Endothelial cell of umbilical vein (primary cell): ENCODE results near the gene TKFC. TPM values are rescaled to one million over a fixed set of nuclear protein-coding genes. Genes with fewer than 3 reads are reported as not detected.

Experiments used
- BruUV-seq: library from RNA; stranded (reverse); fragments of 400-500 nt; replicated peaks from 2 replicates; lab custom pipeline; 2021; lab: Mats Ljungman, UMichigan
- CTCF ChIA-PET: fragments of 300-600, 350-600 bp; sonication (Branson Sonifier 250); formaldehyde crosslinking; loops from one replicate; lab custom pipeline; 2021; ENCODE audit warnings: antibody characterized with exemption, inconsistent platforms; lab: Charles Lee
- POLR2A ChIA-PET: fragments of 300-600, 350-600 bp; sonication (Branson Sonifier 250); formaldehyde crosslinking; loops from one replicate; lab custom pipeline; 2021; ENCODE audit warnings: antibody characterized with exemption, inconsistent platforms; lab: Charles Lee
- DNase-seq: peaks from one replicate; pipeline ENCODE4 v3.0.0-alpha.2; 2011; ENCODE audit warnings: low read depth, low spot score
- FAIRE-seq: peaks from 2 replicates; lab custom pipeline; 2011; peaks lifted over from hg19 to GRCh38; lab: Jason Lieb, UNC
- H2AFZ ChIP-seq: 2 replicates; pipeline ENCODE4 v1.6.0; 2012; ENCODE audit warnings: low read depth, low read length, control low read depth, inconsistent platforms
- H3K27ac ChIP-seq: 2 replicates; pipeline ENCODE4 v1.5.1; 2011; ENCODE audit warnings: low read depth, mild to moderate bottlenecking, control low read depth, low read length, moderate library complexity; ENCODE audit not compliant: insufficient read depth
- H3K27me3 ChIP-seq, 2 experiments: 2 replicates each; pipeline versions ENCODE4 v1.6.0 to v1.6.1; 2011; ENCODE audit warnings: low read length in 2 of 2, mixed read lengths in 1 of 2; ENCODE audit not compliant: control insufficient read depth in 2 of 2, insufficient read depth in 2 of 2
- H3K36me3 ChIP-seq, 2 experiments: 2 replicates in 1 of 2; 3 replicates in 1 of 2; pipeline ENCODE4 v1.5.1; 2011; ENCODE audit warnings: low read length in 2 of 2, mild to moderate bottlenecking in 1 of 2, moderate library complexity in 1 of 2; ENCODE audit not compliant: control insufficient read depth in 2 of 2, insufficient read depth in 2 of 2; ENCODE audit errors: extremely low read depth in 1 of 2
- H3K4me1 ChIP-seq: 3 replicates; pipeline ENCODE4 v1.5.1; 2011; ENCODE audit warnings: mild to moderate bottlenecking, low read length; ENCODE audit not compliant: control insufficient read depth, insufficient read depth; ENCODE audit errors: extremely low read depth
- H3K4me2 ChIP-seq: 2 replicates; pipeline ENCODE4 v1.6.1; 2011; ENCODE audit warnings: low read length, control low read depth, mixed read lengths; ENCODE audit not compliant: insufficient read depth
- H3K4me3 ChIP-seq, 3 experiments: fragments of 200-600 bp in 1 of 3; sonication (generic), shearing (Covaris generic) in 1 of 3; replicated peaks in 1 of 3; 2 replicates each; pipeline ENCODE4 v1.5.1; 2011 to 2016; ENCODE audit warnings: control low read depth in 3 of 3, low read length in 3 of 3, mild to moderate bottlenecking in 2 of 3, inconsistent platforms in 1 of 3, low read depth in 1 of 3, moderate library complexity in 1 of 3; ENCODE audit not compliant: insufficient read depth in 1 of 3
- H3K79me2 ChIP-seq: 2 replicates; pipeline ENCODE4 v1.6.0; 2012; ENCODE audit warnings: low read length, inconsistent platforms; ENCODE audit not compliant: control insufficient read depth, insufficient read depth
- H3K9ac ChIP-seq: replicated peaks from 2 replicates; pipeline ENCODE3; 2011; ENCODE audit warnings: low read length, control low read depth; ENCODE audit not compliant: insufficient read depth; ENCODE audit errors: extremely low read depth
- H3K9me1 ChIP-seq: replicated peaks from 3 replicates; pipeline ENCODE4 v1.6.0; 2011; ENCODE audit warnings: mild to moderate bottlenecking, low read length; ENCODE audit not compliant: control insufficient read depth, insufficient read depth; ENCODE audit errors: extremely low read depth
- H3K9me3 ChIP-seq: replicated peaks from 2 replicates; pipeline ENCODE4 v1.5.1; 2012; ENCODE audit warnings: low read length, inconsistent platforms; ENCODE audit not compliant: control insufficient read depth, insufficient read depth
- H4K20me1 ChIP-seq: replicated peaks from 2 replicates; pipeline ENCODE3; 2011; ENCODE audit warnings: mild to moderate bottlenecking, low read length; ENCODE audit not compliant: control insufficient read depth, insufficient read depth; ENCODE audit errors: extremely low read depth
- CTCF ChIP-seq, 2 donors: IDR thresholded peaks; 1 replicate in 1 of 2; 2 replicates in 1 of 2; pipeline ENCODE4 v1.5.1; 2011; ENCODE audit warnings: low read length in 2 of 2, mild to moderate bottlenecking in 2 of 2, moderate library complexity in 2 of 2, control low read depth in 1 of 2, inconsistent platforms in 1 of 2, low read depth in 1 of 2; ENCODE audit not compliant: insufficient read depth in 1 of 2; ENCODE audit errors: extremely low read depth in 1 of 2
- POLR2AphosphoS5 ChIP-seq: IDR thresholded peaks from 2 replicates; pipeline ENCODE4 v1.6.1; 2012; ENCODE audit warnings: low read depth, mild to moderate bottlenecking, control low read depth, low read length, moderate library complexity; ENCODE audit not compliant: insufficient read depth
- dilution Hi-C: fragments of 300-500 bp; cut with MboI; formaldehyde crosslinking; loops from one replicate; pipeline ENCODE4 v1.15.0; 2019; ENCODE audit warnings: low sequenced_read_pairs; ENCODE audit not compliant: extremely low pct_ligation_motif_present
- intact Hi-C: fragments of 100-400 bp; cut with micrococcal nuclease; formaldehyde crosslinking; loops from one replicate; pipeline ENCODE4 v1.10.0; 2022
- polyA plus RNA-seq, 4 experiments: library from polyadenylated mRNA; depleted of rRNA in 3 of 4; stranded (reverse) in 3 of 4; unstranded in 1 of 4; fragments of >200 nt; gene quantifications; 2 replicates each; pipeline versions ENCODE4 v1.2.1 to v1.2.3, GENCODE V29; 2011 to 2012; ENCODE audit warnings: missing spikeins in 1 of 4
- total RNA-seq: library from RNA; stranded (reverse); gene quantifications from 2 replicates; pipeline ENCODE4 v1.2.3, GENCODE V29; 2021

Gene TKFC
- total and polyA plus RNA-seq, 2 donors (not counting 3 experiments of a cell fraction or from before 2014, with no cell fraction given) = 30.8 to 31.7 TPM

GRCh38 chr11:61392981-61393595 lies 60.1 kb downstream of the TKFC start:
- dilution Hi-C loops = no loop called here
- no peaks in the 10 kb centered on the region for H3K27me3 ChIP-seq
- intact Hi-C loops = loop anchor here (1.0 to 2.0 kb wide), 2 partner anchors 17 to 56 kb away; no protein-coding TSS in a partner anchor
- peak overlapping the region; percentile 71 to 77 (median 71) for H3K4me3 ChIP-seq
- peaks cover 0 to 8% of the 10 kb centered on the region in 2 experiments for H3K36me3 ChIP-seq
- no peaks in the 10 kb centered on the region for H3K9me1 ChIP-seq
- POLR2A ChIA-PET = interaction anchor here (0.6 to 1.0 kb wide), 3 partner anchors 32 to 45 kb away, joined by 3 to 9 read pairs (median 3); partner anchors contain the start of gene CYB561A3
- TF ChIP-seq POLR2AphosphoS5 (no peak), CTCF (IDR thresholded peaks at IDR 0.05; ENCODE audit: extremely low read depth in 1 of 2, insufficient read depth in 1 of 2, low read depth in 1 of 2, low read length in 2 of 2) (peak; percentile 8 to 16)
- no peaks in the 10 kb centered on the region for H4K20me1 ChIP-seq
- CTCF ChIA-PET = interaction anchor here (0.8 to 3.9 kb wide), 16 partner anchors 8 to 139 kb away, joined by 3 to 24 read pairs (median 6); partner anchors contain the start of genes CYB561A3, DDB1, TKFC and TMEM138
- peaks cover 11% of the 10 kb centered on the region for H3K4me1 ChIP-seq
- H3K9ac ChIP-seq = peak overlapping the region; percentile 75
- H2AFZ ChIP-seq = peak overlapping the region; percentile 96
- H3K27ac ChIP-seq = no peak overlapping the region
- DNase-seq = peak; percentile 36
- BruUV-seq = no TSS peak
- no peaks in the 10 kb centered on the region for H3K79me2 ChIP-seq
- no peaks in the 10 kb centered on the region for H3K9me3 ChIP-seq
- peak; percentile 46 for FAIRE-seq
- H3K4me2 ChIP-seq = peak overlapping the region; percentile 77

Other genes with a start within 250 kb of the TKFC start
- not detected in 2 replicates for gene CD5, start 230.7 kb upstream of the TKFC start, total RNA-seq
- not detected in 2 replicates for gene CD5, start 230.7 kb upstream of the TKFC start, polyA plus RNA-seq
- gene VPS37C, start 171.8 kb upstream of the TKFC start, total RNA-seq = 23.4 and 24.2 TPM in 2 replicates
- 17.7 TPM in 2 replicates for gene VPS37C, start 171.8 kb upstream of the TKFC start, polyA plus RNA-seq
- not detected in 2 replicates for gene PGA3, start 129.7 kb upstream of the TKFC start, total RNA-seq
- gene PGA3, start 129.7 kb upstream of the TKFC start, polyA plus RNA-seq = not detected in 2 replicates
- not detected in 2 replicates for gene PGA4, start 110.9 kb upstream of the TKFC start, total RNA-seq
- gene PGA4, start 110.9 kb upstream of the TKFC start, polyA plus RNA-seq = 0.15 TPM in 1 of 2 replicates, not detected in the other
- not detected in 2 replicates for gene PGA5, start 92.1 kb upstream of the TKFC start, total RNA-seq
- gene PGA5, start 92.1 kb upstream of the TKFC start, polyA plus RNA-seq = not detected in 2 replicates
- gene VWCE, start 37.9 kb upstream of the TKFC start, total RNA-seq = 14.4 and 14.8 TPM in 2 replicates
- gene VWCE, start 37.9 kb upstream of the TKFC start, polyA plus RNA-seq = 6.5 and 7.8 TPM in 2 replicates
- 229 TPM in 2 replicates for gene DDB1, start 123 bp upstream of the TKFC start, total RNA-seq
- gene DDB1, start 123 bp upstream of the TKFC start, polyA plus RNA-seq = 196 and 230 TPM in 2 replicates
- gene CYB561A3, start 28.7 kb downstream of the TKFC start, total RNA-seq = 41.6 and 44.0 TPM in 2 replicates
- 102 and 103 TPM in 2 replicates for gene CYB561A3, start 28.7 kb downstream of the TKFC start, polyA plus RNA-seq
- gene TMEM138, start 29.1 kb downstream of the TKFC start, total RNA-seq = 37.9 and 43.6 TPM in 2 replicates
- gene TMEM138, start 29.1 kb downstream of the TKFC start, polyA plus RNA-seq = 60.0 and 85.1 TPM in 2 replicates
- 9.8 and 10.6 TPM in 2 replicates for gene TMEM216, start 59.4 kb downstream of the TKFC start, total RNA-seq
- 38.8 and 39.8 TPM in 2 replicates for gene TMEM216, start 59.4 kb downstream of the TKFC start, polyA plus RNA-seq
- gene CPSF7, start 96.7 kb downstream of the TKFC start, total RNA-seq = 77.0 and 78.2 TPM in 2 replicates
- gene CPSF7, start 96.7 kb downstream of the TKFC start, polyA plus RNA-seq = 87.5 and 88.4 TPM in 2 replicates
- gene SDHAF2, start 96.9 kb downstream of the TKFC start, total RNA-seq = 40.3 and 44.5 TPM in 2 replicates
- 128 and 137 TPM in 2 replicates for gene SDHAF2, start 96.9 kb downstream of the TKFC start, polyA plus RNA-seq
- not detected in 2 replicates for gene LRRC10B, start 175.5 kb downstream of the TKFC start, total RNA-seq
- not detected in 2 replicates for gene LRRC10B, start 175.5 kb downstream of the TKFC start, polyA plus RNA-seq
- gene SYT7, start 247.8 kb downstream of the TKFC start, total RNA-seq = 0.55 and 0.78 TPM in 2 replicates
- gene SYT7, start 247.8 kb downstream of the TKFC start, polyA plus RNA-seq = 0.08 and 0.13 TPM in 2 replicates